SK-N-MC (cell line): Measurements from ENCODE around the gene AP4S1.

ENCODE experiments used
- EZH2 ChIP-seq: fragments of 200-600 bp; sonication (generic); IDR thresholded peaks from one replicate; pipeline ENCODE4 v1.6.1; 2017; ENCODE audit warnings: antibody characterized with exemption
- POLR2AphosphoS5 ChIP-seq: IDR thresholded peaks from 2 replicates; pipeline ENCODE4 v1.6.1; 2012; ENCODE audit warnings: mild to moderate bottlenecking, low read depth, low read length, borderline replicate concordance

DNA sequence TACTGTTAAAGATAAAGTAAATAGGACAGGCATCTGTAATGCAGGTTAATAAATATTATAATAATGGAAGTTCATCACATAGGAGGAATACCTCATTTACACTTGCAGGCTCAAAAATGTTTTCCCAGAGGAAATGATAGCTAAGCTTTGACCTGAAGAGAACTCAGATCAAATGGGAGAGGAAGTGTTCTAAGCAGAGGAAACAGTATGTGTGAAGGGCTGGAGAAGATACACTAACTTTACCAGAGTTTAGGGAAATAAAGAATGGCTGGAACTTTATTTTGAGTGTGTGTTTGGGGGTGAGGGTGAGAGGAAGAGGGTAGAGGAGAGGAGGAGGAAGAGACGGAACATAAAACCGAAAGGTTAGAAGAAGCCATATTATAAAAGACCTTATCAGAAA is 34.0 kb upstream of the AP4S1 start:
- TF ChIP-seq POLR2AphosphoS5, result no peak
- TF ChIP-seq EZH2, result no peak
